ENCODE measurements around the gene BTBD3. TPM values are rescaled to one million over a fixed set of nuclear protein-coding genes. Genes with fewer than 3 reads are reported as not detected.

The BTBD3 gene
- total RNA-seq, 2 donors from 2014 or later = 4.4 to 4.7 TPM

- no peak for ATAC-seq
- no peaks in the 10 kb centered on the region for H3K27me3 Mint-ChIP-seq
These were observed 47.9 kb downstream of the BTBD3 start for GRCh38 chr20:11965602-11966001.

GRCh38 chr20:11966186-11966585 is 48.5 kb downstream of the BTBD3 start:
- Mint-ChIP-seq H3K27me3 (no peaks in the 10 kb centered on the region), H3K36me3 (no peaks in the 10 kb centered on the region), H3K4me1 (ENCODE audit: low read depth in 2 of 2) (no peaks in the 10 kb centered on the region), H3K27ac (no peak overlapping the region), H3K4me3 (no peak overlapping the region), H3K9me3 (no peaks in the 10 kb centered on the region)
- no peak for DNase-seq (ENCODE audit: low spot score)
- no peak for ATAC-seq

More at GRCh38 chr20:11965602-11966001, 47.9 kb downstream of the BTBD3 start:
- Mint-ChIP-seq H3K36me3 (no peaks in the 10 kb centered on the region), H3K4me3 (no peak overlapping the region), H3K9me3 (no peaks in the 10 kb centered on the region), H3K4me1 (ENCODE audit: low read depth in 2 of 2) (no peaks in the 10 kb centered on the region), H3K27ac (no peak overlapping the region)
- DNase-seq (ENCODE audit: low spot score) = no peak

- H3K4me1 Mint-ChIP-seq (ENCODE audit: low read depth in 2 of 2) = no peaks in the 10 kb centered on the region
- H3K27me3 Mint-ChIP-seq = no peaks in the 10 kb centered on the region
- H3K27ac Mint-ChIP-seq = no peak overlapping the region
- H3K4me3 Mint-ChIP-seq = no peak overlapping the region
- H3K9me3 Mint-ChIP-seq = peaks cover 2% of the 10 kb centered on the region
- no peaks in the 10 kb centered on the region for H3K36me3 Mint-ChIP-seq
- no peak for ATAC-seq
- no peak for DNase-seq (ENCODE audit: low spot score)
These were observed 52.6 kb downstream of the BTBD3 start for GRCh38 chr20:11970243-11970836.

- H3K4me3 Mint-ChIP-seq = no peak overlapping the region
- peaks cover 2% of the 10 kb centered on the region for H3K9me3 Mint-ChIP-seq
- ATAC-seq (no peak), DNase-seq (ENCODE audit: low spot score) (no peak)
- H3K36me3 Mint-ChIP-seq = no peaks in the 10 kb centered on the region
- no peaks in the 10 kb centered on the region for H3K4me1 Mint-ChIP-seq (ENCODE audit: low read depth in 2 of 2)
- H3K27ac Mint-ChIP-seq = no peak overlapping the region
- H3K27me3 Mint-ChIP-seq = no peaks in the 10 kb centered on the region
These were observed 54.8 kb downstream of the BTBD3 start for GRCh38 chr20:11972478-11972877.

All from natural killer cell treated with Interleukin-12 subunit alpha and Interleukin-12 subunit beta and Interleukin-15 and Interleukin-18, amount 100 ng/mL, for 72 hours (primary cell).